ENCODE results near the gene KCNAB1.

- no peak for TF ChIP-seq ZNF274 (IDR thresholded peaks at IDR 0.05; ENCODE audit: low read depth, low read length)
- TF ChIP-seq YY1 (IDR thresholded peaks at IDR 0.05; ENCODE audit: insufficient read depth, insufficient read length): no peak
- no peak for TF ChIP-seq SUZ12 (IDR thresholded peaks at IDR 0.05; ENCODE audit: extremely low read depth, insufficient read depth, insufficient read length)
Observed at GRCh38 chr3:156353563-156353962, 233.2 kb downstream of the KCNAB1 start.

All from NT2/D1 (cell line).